ENCODE results near the gene DMTF1. TPM values are rescaled to one million over a fixed set of nuclear protein-coding genes. Genes with fewer than 3 reads are reported as not detected.

Gene DMTF1
- total and polyA plus RNA-seq, 10 of the 15 experiments (the other 5 are each of a cell fraction or from before 2014, with no cell fraction given) = 24.3 to 191 (median 72.0) TPM

DNA sequence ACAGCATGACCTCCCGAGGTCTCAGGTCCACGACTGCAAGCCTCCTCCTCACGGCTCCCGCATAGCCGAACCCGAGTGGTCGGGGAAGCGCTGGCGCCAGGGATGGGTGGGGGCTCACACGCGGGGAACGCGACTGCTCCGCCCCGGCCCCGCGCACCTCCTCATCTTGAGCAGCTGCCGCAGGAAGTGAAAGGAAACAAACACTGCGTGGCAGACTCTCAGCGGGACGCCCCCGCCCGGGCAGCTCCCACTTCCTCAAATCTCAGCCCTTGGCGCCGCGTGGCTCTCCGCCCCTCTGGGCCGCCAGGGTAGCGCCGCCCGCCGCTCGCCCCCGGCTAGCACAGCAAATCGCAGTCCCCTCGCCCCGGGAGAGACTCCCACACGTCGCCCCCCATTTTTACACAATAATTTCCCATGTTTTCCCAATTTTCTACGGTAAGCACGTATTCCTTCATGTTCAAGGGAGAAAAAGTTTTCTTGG is 67.3 kb downstream of the DMTF1 start, which contains the start of gene TMEM243 (continued):
- TF ChIP-seq, protein P1, sequence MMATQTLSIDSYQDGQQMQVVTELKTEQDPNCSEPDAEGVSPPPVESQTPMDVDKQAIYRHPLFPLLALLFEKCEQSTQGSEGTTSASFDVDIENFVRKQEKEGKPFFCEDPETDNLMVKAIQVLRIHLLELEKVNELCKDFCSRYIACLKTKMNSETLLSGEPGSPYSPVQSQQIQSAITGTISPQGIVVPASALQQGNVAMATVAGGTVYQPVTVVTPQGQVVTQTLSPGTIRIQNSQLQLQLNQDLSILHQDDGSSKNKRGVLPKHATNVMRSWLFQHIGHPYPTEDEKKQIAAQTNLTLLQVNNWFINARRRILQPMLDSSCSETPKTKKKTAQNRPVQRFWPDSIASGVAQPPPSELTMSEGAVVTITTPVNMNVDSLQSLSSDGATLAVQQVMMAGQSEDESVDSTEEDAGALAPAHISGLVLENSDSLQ (IDR thresholded peaks at IDR 0.05) = peak; percentile 16; the same call in 1 of the 2 replicates
- TF ChIP-seq, protein P2, sequence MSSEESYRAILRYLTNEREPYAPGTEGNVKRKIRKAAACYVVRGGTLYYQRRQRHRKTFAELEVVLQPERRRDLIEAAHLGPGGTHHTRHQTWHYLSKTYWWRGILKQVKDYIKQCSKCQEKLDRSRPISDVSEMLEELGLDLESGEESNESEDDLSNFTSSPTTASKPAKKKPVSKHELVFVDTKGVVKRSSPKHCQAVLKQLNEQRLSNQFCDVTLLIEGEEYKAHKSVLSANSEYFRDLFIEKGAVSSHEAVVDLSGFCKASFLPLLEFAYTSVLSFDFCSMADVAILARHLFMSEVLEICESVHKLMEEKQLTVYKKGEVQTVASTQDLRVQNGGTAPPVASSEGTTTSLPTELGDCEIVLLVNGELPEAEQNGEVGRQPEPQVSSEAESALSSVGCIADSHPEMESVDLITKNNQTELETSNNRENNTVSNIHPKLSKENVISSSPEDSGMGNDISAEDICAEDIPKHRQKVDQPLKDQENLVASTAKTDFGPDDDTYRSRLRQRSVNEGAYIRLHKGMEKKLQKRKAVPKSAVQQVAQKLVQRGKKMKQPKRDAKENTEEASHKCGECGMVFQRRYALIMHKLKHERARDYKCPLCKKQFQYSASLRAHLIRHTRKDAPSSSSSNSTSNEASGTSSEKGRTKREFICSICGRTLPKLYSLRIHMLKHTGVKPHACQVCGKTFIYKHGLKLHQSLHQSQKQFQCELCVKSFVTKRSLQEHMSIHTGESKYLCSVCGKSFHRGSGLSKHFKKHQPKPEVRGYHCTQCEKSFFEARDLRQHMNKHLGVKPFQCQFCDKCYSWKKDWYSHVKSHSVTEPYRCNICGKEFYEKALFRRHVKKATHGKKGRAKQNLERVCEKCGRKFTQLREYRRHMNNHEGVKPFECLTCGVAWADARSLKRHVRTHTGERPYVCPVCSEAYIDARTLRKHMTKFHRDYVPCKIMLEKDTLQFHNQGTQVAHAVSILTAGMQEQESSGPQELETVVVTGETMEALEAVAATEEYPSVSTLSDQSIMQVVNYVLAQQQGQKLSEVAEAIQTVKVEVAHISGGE (CRISPR knock-in tag; IDR thresholded peaks at IDR 0.05) = no peak
- TF ChIP-seq ASH2L (IDR thresholded peaks at IDR 0.05; ENCODE audit: borderline replicate concordance, low read depth) = no peak
- TF ChIP-seq RCOR1 (conservative IDR thresholded peaks at IDR 0.05; ENCODE audit: low read depth, low read length) = no peak; the same call in 1 of the 2 replicates
- TF ChIP-seq EP300 (IDR thresholded peaks at IDR 0.05; ENCODE audit: borderline replicate concordance in 1 of 2, control insufficient read depth in 1 of 2, low read depth in 2 of 2, low read length in 2 of 2) = peak in 1 of 2 experiments; percentile 73; a peak in 2 of 4 replicates
- TF ChIP-seq, protein P3, sequence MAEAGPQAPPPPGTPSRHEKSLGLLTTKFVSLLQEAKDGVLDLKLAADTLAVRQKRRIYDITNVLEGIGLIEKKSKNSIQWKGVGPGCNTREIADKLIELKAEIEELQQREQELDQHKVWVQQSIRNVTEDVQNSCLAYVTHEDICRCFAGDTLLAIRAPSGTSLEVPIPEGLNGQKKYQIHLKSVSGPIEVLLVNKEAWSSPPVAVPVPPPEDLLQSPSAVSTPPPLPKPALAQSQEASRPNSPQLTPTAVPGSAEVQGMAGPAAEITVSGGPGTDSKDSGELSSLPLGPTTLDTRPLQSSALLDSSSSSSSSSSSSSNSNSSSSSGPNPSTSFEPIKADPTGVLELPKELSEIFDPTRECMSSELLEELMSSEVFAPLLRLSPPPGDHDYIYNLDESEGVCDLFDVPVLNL (IDR thresholded peaks at IDR 0.05; ENCODE audit: low read depth, low read length) = no peak
- TF ChIP-seq BACH1 (IDR thresholded peaks at IDR 0.05; ENCODE audit: borderline replicate concordance) = peak; percentile 93
- peak; percentile 94 for TF ChIP-seq IRF4 (IDR thresholded peaks at IDR 0.05; ENCODE audit: low read depth, low read length)
- TF ChIP-seq EGR1 (IDR thresholded peaks at IDR 0.05; ENCODE audit: borderline replicate concordance in 1 of 2, low read depth in 2 of 2, low read length in 2 of 2) = peak; percentile 55 to 99
- TF ChIP-seq ESRRA (IDR thresholded peaks at IDR 0.05; ENCODE audit: low read length) = no peak
- TF ChIP-seq, protein P4, sequence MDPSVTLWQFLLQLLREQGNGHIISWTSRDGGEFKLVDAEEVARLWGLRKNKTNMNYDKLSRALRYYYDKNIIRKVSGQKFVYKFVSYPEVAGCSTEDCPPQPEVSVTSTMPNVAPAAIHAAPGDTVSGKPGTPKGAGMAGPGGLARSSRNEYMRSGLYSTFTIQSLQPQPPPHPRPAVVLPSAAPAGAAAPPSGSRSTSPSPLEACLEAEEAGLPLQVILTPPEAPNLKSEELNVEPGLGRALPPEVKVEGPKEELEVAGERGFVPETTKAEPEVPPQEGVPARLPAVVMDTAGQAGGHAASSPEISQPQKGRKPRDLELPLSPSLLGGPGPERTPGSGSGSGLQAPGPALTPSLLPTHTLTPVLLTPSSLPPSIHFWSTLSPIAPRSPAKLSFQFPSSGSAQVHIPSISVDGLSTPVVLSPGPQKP (IDR thresholded peaks at IDR 0.05; ENCODE audit: low read depth, low read length) = no peak
- peak; percentile 68 to 81; a peak in 3 of 4 replicates for TF ChIP-seq BHLHE40 (IDR thresholded peaks at IDR 0.05; ENCODE audit: borderline replicate concordance in 1 of 2, low read depth in 2 of 2, low read length in 1 of 2)
- no peak for TF ChIP-seq HCFC1 (IDR thresholded peaks at IDR 0.05; ENCODE audit: low read length)
- no peak for TF ChIP-seq SUZ12 (IDR thresholded peaks at IDR 0.05; ENCODE audit: unreplicated experiment)
- TF ChIP-seq MEF2A (IDR thresholded peaks at IDR 0.05; ENCODE audit: insufficient read depth, low read depth, low read length) = peak; percentile 83
- TF ChIP-seq MEF2B (IDR thresholded peaks at IDR 0.05; ENCODE audit: partially characterized antibody, poor library complexity, severe bottlenecking) = peak; percentile 49
- TF ChIP-seq, protein P5, sequence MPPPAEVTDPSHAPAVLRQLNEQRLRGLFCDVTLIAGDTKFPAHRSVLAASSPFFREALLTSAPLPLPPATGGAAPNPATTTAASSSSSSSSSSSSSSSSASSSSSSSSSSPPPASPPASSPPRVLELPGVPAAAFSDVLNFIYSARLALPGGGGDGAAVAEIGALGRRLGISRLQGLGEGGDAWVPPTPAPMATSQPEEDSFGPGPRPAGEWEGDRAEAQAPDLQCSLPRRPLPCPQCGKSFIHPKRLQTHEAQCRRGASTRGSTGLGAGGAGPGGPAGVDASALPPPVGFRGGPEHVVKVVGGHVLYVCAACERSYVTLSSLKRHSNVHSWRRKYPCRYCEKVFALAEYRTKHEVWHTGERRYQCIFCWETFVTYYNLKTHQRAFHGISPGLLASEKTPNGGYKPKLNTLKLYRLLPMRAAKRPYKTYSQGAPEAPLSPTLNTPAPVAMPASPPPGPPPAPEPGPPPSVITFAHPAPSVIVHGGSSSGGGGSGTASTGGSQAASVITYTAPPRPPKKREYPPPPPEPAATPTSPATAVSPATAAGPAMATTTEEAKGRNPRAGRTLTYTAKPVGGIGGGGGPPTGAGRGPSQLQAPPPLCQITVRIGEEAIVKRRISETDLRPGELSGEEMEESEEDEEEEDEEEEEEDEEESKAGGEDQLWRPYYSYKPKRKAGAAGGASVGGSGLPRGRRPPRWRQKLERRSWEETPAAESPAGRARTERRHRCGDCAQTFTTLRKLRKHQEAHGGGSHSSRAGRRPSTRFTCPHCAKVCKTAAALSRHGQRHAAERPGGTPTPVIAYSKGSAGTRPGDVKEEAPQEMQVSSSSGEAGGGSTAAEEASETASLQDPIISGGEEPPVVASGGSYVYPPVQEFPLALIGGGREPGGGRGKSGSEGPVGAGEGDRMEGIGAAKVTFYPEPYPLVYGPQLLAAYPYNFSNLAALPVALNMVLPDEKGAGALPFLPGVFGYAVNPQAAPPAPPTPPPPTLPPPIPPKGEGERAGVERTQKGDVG (CRISPR knock-in tag; IDR thresholded peaks at IDR 0.05) = no peak
- peak; percentile 92; the same call in 1 of the 2 replicates for TF ChIP-seq TAF1 (IDR thresholded peaks at IDR 0.05; ENCODE audit: borderline replicate concordance, low read depth, low read length)
- no peak for TF ChIP-seq KAT2A (conservative IDR thresholded peaks at IDR 0.05; ENCODE audit: control insufficient read depth, low read depth, low read length)

Measured in GM12878 (cell line).